22Rv1 (cell line): ENCODE measurements around the gene CHST2.

Experiments
- CTCF ChIP-seq: fragments of 450-650 bp; IDR thresholded peaks from 2 replicates; pipeline ENCODE4 v1.5.1; 2017; ENCODE audit warnings: mild to moderate bottlenecking
- ZFX ChIP-seq: fragments of 450-650 bp; IDR thresholded peaks from 2 replicates; pipeline ENCODE4 v1.6.1; 2017; ENCODE audit warnings: antibody characterized with exemption, borderline replicate concordance

GRCh38 chr3:143152043-143152442 is 32.5 kb downstream of the CHST2 start:
- TF ChIP-seq CTCF (no peak), ZFX (no peak)
